GM18907 (cell line): ENCODE results near the gene TNFRSF21.
"Not testable (repeated sequence)": the region's sequence is repeated elsewhere in the genome, so short reads cannot be mapped to it uniquely, and the experiment has no call there.

ENCODE experiments used
- ATAC-seq: cut with Tn5 transposase; IDR thresholded peaks from one replicate; pipeline ENCODE4 v1.9.1; 2021; ENCODE audit warnings: mild to moderate bottlenecking, moderate library complexity; ENCODE audit not compliant: unreplicated experiment

Gene TNFRSF21

DNA sequence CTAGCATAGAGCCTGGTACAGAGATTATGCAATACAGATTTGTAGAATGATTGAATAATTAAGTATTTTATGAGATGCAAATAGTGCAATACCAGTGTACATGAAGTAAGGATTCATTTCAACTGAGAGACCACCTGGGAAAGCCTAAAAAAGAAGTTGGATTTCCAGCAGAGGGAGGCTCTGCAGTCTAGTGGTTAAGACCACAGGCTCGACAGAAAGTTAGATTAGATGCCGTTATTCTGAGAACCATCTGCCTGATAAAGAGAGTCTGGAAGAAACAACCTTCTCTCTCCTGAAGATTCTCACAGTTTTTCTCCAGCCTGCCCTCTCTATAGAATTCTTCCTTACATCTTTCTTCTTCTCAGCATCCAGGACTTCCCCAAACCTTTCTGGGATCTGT is 13.6 kb upstream of the TNFRSF21 start:
- ATAC-seq: no peak

DNA sequence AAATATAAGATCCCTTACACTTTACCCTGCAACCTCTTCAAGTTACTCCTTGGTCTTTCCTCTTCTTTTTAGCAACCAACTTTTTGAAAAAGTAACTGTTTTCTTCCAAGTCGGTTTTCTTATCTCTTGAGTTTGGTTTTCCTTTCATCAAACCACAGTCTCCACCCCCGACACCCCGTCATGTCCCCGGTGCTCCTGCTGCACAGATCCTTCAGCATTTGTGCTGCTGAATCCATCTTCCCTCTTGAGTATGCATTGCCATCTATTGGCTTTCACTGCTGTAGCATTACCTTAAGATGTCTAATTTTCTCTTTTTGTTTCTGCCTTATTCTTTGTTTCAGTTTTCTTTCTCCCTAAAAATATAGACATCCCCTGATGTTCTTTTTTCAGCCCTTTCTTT is 11.9 kb upstream of the TNFRSF21 start:
- no peak for ATAC-seq

DNA sequence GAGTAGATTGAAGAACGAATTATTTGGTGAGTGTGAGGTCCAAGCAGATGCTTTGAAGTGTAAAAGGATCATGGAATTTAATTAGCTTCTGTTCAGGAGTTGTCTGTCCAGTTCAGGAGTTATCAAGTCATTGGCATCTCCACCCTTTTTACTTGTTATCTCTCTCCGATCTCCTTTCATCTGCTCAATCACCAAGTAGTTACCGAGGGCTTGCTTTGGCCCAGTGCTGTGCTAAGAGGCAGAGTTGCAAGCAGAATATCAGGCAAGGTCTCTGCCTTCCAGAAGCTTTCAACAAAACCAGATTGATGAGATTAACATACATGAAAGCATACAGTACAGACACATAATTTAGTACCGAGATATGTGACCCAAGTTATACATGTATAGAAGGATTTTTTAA is 10.2 kb upstream of the TNFRSF21 start:
- ATAC-seq: no peak

DNA sequence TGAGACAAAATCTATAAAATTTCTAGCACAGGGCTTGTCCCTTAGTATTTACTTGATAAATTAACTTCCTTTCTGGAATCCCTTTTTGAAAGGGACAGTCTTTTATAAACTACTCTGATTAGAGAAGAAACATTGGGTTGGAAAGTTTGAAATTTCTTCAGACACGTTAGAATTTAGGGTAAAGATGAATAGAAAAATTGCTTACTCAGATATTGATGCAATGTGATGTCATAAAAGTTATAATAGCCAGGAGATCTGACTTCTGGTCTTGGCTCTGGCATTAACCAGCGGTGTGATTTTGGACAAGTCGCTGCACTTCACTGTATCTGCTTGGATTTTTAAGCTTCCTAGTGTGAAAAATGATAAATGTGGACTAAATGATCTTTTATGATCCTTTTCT is 9.7 kb upstream of the TNFRSF21 start:
- ATAC-seq: no peak

DNA sequence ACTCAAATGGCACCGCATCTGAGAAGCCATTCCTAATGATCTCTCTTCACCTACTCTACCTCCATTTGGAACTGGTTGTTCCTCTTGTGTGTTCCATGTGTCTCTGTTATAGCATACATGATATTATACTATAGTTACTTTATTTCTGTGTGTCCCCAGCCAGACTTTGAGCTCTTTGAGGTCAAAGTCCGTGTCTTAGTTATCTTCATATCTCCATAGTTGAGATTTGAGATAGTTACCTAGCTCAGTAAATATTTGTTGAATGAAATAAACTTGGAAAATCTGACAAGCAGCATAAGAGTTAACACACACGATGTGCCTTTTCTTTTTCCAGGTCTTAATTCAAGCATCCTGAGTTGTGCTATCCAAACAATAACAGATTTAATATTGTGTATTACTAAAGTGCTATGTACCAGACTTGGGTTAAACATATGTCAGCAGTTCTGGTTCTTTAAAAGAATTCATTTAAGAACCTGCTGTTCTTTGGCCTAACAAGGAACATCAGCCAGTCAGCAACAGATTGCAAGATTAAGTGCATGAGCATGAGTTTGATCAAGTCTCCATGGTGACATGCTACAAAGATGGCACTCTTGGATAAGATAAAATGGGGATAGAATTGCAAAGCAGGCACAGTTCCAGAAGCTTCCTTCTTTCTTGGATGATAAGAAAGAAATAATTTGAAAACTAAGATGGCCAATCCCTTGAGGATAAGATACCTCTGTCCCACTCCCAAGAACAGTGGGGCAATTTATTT is 8.7 kb upstream of the TNFRSF21 start:
- no peak for ATAC-seq

DNA sequence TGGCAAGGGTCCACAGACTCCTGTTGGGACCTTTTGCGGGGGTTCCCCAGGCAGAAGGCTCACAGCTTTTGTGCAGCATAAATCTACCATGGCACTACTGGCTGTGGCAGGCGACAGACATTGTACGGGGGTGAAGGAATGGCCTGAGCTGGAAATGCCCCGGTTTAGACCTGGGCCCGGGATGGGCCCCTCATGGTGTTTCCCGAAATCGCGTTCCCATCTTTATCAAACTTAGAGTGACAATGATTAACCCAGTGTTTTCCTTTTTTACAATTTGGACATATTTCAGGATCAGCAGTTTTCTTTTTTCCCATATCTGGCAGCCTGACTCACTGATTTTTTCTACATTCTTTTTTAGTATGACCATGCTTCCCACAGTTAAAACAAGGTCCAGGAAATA is 5.5 kb upstream of the TNFRSF21 start:
- not testable (repeated sequence) for ATAC-seq

DNA sequence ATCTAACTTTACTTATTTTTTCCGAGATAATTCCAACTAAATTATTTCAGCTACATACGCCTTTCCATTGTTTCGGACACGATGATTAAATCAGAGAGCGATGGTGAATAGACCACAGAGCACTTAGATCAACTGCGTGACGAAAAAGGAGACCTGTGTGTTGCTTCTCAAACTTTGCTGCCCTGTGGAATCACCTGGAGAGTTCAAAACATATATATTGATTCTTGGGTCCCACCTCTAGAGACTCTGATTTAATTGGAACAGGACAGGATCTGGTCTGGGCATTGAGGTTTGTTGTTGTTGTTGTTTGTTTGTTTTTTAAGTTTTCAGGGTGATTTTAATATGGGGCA is 401 bp upstream of the TNFRSF21 start:
- ATAC-seq: peak; percentile 1

DNA sequence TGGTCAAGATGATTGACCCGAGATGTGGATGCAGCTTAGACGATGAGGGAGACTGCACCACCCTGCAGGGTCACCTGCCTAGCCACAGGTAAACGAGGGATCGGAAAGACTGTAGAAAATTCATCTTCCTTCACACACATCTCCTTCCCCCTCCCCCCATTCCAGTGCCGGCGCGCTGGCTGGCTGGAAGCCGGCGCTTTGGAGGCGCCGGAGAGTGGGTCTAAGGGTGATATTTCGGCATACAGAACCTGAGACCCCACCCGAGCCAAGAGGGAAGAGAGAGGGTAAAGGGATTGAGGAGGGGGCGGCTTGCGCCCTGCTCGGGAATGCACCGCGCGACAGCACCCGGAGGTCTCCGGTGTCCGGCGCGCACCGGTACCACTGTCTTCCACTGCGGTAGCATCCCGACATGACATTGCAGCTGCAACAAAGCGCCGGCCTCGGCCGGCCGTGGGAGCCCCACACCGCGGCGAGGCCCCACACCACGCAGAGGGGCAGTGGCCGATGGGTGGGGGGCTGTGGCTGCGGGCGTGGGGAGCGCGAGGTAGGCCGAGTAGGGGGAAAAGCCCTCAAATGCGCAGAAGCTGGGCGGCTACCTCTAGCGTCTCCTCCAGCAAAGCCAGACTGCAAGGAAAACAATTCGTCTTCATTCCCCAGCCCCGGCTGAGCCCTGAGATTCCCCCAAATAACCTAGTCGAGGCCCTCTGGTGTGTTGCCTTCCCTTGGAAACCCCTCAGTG is 984 bp downstream of the TNFRSF21 start:
- ATAC-seq: peak; percentile 31

DNA sequence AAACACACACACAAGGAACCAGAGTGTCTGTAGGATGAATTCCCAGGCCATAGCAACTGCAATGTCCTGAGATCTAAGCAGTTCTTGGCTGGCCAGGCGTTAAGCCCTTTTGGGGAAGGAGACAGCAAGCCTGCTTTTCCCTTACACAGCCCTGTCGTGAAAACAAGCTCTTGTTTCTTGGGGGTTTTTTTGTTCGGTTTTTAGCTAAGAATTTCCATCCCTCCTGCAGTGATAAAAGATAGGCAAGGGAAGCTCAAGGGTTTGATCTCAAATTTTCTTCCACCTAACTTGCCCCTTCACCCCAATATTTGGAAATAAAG is 1.5 kb downstream of the TNFRSF21 start:
- no peak for ATAC-seq

DNA sequence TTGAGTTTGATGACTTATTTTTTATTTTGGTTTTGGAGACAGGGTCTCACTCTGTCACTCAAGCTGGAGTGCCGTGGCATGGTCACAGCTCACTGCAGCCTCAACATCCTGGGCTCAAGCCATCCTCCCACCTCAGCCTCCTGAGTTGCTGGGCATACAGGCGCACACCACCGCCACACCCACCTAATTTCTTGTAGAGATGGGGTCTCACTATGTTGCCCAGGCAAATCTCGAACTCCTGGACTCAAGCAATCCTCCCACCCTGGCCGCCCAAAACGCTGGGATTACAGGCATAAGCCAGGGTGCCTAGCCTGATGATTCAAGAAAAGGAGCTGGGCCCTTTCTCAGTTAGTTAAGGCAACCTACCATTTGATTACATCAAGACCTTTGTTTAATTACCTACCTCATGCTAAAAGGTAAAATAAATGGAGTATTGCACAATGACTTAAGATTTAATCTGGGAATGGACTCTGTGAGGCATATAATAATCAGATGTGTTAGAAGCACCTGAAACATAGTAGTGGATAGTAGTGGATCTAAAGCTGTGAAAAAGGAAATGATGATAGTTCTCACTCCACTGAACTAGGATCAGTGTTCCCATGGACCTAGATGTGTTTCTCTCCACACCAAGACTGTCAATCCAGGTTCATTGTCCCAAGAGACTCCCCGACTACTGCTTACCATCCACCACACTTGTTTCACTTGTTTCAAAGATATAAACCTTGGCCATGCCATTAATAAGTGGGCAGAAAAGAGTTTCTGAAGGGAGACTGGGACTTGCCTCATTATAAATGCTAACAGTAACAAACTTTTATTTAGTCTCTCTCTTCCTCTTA is 2.1 kb downstream of the TNFRSF21 start:
- no peak for ATAC-seq

DNA sequence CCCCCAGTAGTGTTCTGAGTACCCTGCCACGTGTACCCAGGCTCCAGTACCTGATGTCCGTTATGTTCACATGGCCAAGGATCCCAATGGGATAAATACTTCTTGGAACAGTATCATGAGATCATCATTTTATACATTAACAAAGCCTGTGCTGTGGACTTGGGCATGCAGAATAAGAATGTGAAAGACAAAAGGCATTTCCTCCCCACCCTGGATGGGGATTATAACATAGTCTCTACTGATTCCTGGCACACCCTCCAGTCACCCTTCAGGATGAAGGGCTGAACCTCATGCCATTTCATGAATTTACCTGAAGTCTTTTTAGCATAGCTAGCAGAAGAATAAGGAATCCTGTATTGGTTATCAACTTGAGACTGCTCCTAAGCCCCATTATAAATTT is 2.8 kb downstream of the TNFRSF21 start:
- no peak for ATAC-seq

DNA sequence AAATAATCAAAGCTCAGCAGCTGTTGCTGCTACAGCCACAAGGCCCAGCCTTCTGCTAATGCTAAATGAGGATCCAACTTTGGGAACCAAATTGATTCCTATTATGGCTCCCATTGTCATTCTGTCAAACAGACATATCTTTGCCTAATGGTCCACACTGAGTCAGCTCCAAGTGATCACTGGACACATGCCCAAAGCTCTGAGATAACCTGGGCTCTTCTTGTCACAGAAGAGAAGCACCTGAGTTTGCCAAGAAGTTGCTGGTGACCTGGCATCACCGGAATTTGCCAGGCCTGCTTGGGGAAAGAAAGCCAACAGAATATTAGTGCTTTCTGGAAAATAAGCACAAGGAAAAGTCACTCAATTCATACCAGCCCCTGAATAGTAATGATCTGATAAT is 5.8 kb downstream of the TNFRSF21 start:
- no peak for ATAC-seq

DNA sequence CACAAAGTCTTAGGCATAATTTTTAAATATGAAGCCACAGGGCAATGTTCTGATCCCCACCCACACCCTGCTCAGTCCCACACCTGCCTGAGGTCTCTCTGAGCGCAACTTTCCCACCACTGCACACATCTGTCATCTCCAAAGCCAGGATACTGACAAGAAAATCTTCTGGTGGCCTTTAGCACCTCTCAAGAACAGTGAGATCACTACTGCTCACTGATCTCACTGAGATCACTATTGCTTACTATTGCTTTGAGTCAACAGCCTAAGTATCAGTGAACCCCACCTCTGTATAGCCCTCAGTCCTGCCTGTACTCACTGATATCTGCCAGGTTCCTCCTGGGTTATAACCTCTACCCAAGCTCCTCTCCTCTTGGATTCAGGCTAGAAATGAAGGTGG is 6.4 kb downstream of the TNFRSF21 start:
- ATAC-seq: peak; percentile 45

DNA sequence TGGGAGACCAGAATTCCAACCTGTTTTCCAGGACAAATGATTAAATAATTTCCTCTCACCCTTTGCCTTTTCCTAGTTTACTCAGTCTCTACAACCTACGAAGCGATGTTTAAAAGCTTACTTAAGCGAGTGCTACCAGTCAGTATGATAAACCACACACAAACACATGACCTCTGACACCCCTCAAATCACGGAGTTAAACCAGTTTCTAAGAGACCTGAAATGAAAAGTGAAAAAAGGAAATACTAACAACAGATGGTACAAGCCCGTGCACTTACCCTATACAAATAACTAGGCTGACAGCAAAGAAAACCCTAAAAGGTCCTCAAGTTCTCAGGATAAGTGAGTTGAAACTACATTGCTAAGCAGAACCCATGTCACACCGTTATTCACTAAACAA is 7.7 kb downstream of the TNFRSF21 start:
- ATAC-seq: peak; percentile 68

DNA sequence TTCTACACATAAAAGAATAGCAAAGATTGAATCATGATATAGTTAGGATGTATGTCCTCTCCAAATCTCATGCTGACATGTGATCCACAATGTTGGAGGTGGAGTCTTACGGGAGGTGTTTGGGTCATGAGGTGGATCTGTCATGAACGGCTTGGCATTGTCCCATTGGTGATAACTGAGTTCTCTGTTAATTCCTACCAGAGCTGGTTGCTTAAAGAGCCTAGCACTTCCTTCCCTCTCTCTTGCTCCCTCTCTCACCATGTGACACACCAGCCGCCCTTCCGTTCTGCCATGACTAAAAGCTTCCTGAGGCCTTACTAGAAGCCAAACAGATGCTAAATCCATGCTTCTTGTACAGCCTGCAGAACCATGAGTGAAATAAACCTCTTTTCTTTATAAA is 8.3 kb downstream of the TNFRSF21 start:
- no peak for ATAC-seq

DNA sequence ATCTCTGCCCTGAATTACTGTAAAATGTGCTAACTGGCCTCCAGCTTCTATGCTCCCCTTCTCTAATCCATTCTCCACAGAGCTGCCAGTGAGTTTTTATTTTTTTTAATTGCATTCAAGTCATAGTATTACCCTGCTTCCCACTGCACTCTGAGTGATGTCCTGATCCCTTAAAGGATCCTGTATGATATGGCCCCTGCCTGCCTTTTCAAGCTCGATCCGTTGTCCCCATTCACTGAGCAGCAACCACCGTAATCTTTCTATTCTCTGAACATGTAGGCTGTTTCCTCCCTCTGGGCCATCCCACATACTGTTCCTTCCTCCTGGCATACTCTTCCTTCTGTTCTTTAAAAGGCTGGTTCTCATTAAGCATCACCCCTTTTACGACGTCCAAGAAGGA is 9.3 kb downstream of the TNFRSF21 start:
- ATAC-seq: no peak

DNA sequence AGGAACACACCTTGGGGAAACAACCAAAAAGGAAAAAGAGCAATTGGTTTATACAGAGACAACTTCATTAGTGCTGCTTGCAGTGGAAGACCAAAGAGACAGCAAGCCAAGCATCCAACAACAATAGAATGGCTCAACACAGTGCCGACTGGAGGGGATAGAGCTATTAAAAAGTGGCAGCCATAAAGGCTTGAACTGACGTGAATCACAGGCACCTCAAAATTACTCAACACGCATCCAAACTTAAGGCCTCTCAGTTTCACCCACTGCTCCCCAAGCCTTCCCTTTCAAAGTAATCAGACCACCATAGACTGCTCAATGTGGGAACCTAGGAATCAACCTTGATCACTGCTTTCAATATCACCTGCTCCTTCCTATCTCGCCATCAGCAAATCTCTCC is 9.7 kb downstream of the TNFRSF21 start:
- ATAC-seq: no peak

DNA sequence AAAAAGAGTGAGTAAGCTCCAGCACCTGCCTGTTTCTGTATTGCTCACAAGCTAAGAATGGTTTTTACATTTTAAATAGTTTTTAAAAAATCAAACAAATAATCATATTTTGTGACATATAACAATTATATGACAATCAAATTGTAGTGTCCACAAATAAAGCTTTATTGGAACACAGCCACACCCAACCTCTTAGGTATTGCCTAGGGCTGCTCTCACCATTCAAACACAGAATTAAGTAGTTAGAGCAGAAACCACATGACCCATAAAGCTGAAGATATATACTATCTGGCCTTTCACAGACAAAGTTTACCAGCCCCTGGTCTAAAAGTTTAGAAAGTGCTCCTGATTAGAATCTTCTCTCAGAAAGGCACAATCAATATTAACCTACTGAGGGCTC is 11.2 kb downstream of the TNFRSF21 start:
- ATAC-seq: no peak

DNA sequence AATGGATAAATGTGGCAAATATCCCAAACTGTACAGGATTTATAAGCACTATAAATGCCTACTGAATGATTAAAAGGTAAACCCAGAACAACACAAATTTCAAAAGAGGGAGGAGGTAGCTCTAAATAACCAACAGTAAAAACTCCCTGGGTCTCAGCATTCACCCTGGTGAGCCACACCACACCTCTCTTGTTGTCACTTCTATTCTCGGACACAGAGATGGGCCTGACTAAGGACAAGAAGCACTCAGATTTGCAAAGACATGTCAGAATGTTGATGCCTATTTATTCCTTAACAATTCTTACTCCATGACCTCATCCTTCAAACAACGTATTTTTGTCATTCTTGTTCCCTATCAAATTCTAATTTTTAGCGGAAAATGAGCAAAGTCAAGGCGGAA is 14.7 kb downstream of the TNFRSF21 start:
- ATAC-seq: no peak

DNA sequence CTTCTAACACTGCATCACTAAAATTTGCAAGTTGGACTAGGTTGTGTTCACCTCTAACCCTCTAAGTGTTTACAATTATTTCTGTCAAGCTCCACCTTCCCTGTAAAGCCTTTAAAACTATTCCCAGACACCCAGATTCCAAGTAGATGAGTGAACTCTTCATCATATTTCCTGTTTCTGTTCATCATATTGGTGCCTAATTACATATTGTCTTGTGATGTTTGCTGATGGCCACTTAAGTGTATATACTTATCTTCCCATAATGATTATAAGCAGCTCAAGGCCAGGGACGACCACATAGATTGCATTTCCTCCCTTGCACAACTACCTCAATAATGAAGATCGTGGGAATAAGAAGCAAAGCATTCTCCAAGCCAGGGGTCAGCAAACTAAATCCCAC is 16.8 kb downstream of the TNFRSF21 start:
- no peak for ATAC-seq

DNA sequence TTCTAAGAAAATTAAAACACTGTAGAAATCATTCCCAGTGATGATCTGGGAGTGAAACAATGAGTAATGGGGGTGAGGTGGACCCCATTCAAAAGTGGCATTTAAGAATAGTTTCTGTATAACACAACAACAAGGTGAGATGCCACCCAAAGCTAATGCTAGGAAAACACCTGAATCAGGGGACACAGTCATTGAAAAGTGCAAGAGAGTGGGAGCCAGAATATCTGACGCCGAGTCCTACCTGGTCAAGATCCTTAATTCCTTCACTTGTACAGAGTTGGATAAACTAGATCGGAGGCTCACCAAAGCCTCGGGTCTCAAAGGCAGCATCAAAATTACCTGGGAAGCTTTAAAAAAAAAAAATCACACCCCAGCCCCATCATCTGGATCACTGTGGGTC is 17.7 kb downstream of the TNFRSF21 start:
- ATAC-seq: no peak
